KMS-11 (cell line): ENCODE data around the gene NPM3.
A peak's percentile ranks its signal among the peaks of the same experiment; 100 is the strongest.

ENCODE experiments used
- H2AFZ ChIP-seq: fragments of 200-600 bp; sonication (generic); 2 replicates; pipeline ENCODE4 v1.6.1; 2016; ENCODE audit warnings: antibody characterized with exemption, mixed run types, low read depth
- H3K27ac ChIP-seq: fragments of 200-600 bp; sonication (generic); 2 replicates; pipeline ENCODE4 v1.6.1; 2016; ENCODE audit warnings: mild to moderate bottlenecking, mixed run types
- H3K27me3 ChIP-seq: fragments of 200-600 bp; sonication (generic); 2 replicates; pipeline ENCODE4 v1.6.1; 2017; ENCODE audit warnings: mild to moderate bottlenecking, low read depth, mixed run types, moderate library complexity; ENCODE audit not compliant: insufficient read depth
- H3K36me3 ChIP-seq: fragments of 200-600 bp; sonication (generic); 2 replicates; pipeline ENCODE4 v1.6.1; 2017; ENCODE audit warnings: mild to moderate bottlenecking, mixed run types; ENCODE audit not compliant: insufficient read depth
- H3K4me1 ChIP-seq: fragments of 200-600 bp; sonication (generic); 2 replicates; pipeline ENCODE4 v1.6.1; 2016; ENCODE audit warnings: mild to moderate bottlenecking, low read depth, mixed run types; ENCODE audit not compliant: poor library complexity, severe bottlenecking
- H3K4me2 ChIP-seq: fragments of 200-600 bp; sonication (generic); 2 replicates; pipeline ENCODE4 v1.7.0; 2016; ENCODE audit warnings: mild to moderate bottlenecking, mixed run types
- H3K4me3 ChIP-seq: fragments of 200-600 bp; sonication (generic); IDR thresholded peaks from 2 replicates; pipeline ENCODE4 v1.6.1; 2017; ENCODE audit warnings: low read depth, low read length, mixed read lengths; ENCODE audit not compliant: insufficient read depth
- H3K79me2 ChIP-seq: fragments of 200-600 bp; sonication (generic); 2 replicates; pipeline ENCODE4 v1.6.1; 2016; ENCODE audit warnings: low read depth, mixed run types; ENCODE audit not compliant: insufficient read depth
- H3K9ac ChIP-seq: fragments of 200-600 bp; sonication (generic); 2 replicates; pipeline ENCODE4 v1.6.1; 2016; ENCODE audit warnings: mild to moderate bottlenecking, mixed run types
- H4K20me1 ChIP-seq: fragments of 200-600 bp; sonication (generic); 2 replicates; pipeline ENCODE4 v1.6.1; 2016; ENCODE audit warnings: mild to moderate bottlenecking, mixed run types; ENCODE audit not compliant: insufficient read depth
- CTCF ChIP-seq: fragments of 200-600 bp; sonication (generic); conservative IDR thresholded peaks from 2 replicates; pipeline ENCODE4 v1.6.1; 2017; ENCODE audit warnings: low read depth, mild to moderate bottlenecking, antibody characterized with exemption, low read length, moderate library complexity, mixed read lengths

Gene NPM3

GRCh38 chr10:101780187-101780817, 2.9 kb downstream of the NPM3 start:
- H3K27ac ChIP-seq: no peak overlapping the region
- peaks cover 31% of the 10 kb centered on the region for H3K4me1 ChIP-seq
- H3K79me2 ChIP-seq: no peaks in the 10 kb centered on the region
- no peak for TF ChIP-seq CTCF
- H3K27me3 ChIP-seq: peaks cover 2% of the 10 kb centered on the region; the same call in 1 of the 2 replicates
- H2AFZ ChIP-seq: no peak overlapping the region
- H3K4me2 ChIP-seq: peak overlapping the region; percentile 64
- H3K36me3 ChIP-seq: no peaks in the 10 kb centered on the region
- H4K20me1 ChIP-seq: no peaks in the 10 kb centered on the region
- no peak overlapping the region for H3K4me3 ChIP-seq
- H3K9ac ChIP-seq: no peak overlapping the region

GRCh38 chr10:101779544-101780186, 3.6 kb downstream of the NPM3 start:
- Histone ChIP-seq H3K4me3 (no peak overlapping the region), H3K79me2 (no peaks in the 10 kb centered on the region), H3K27ac (no peak overlapping the region), H3K9ac (no peak overlapping the region), H3K4me2 (peak overlapping the region; percentile 64), H3K36me3 (no peaks in the 10 kb centered on the region), H3K27me3 (peaks cover 9% of the 10 kb centered on the region), H4K20me1 (no peaks in the 10 kb centered on the region), H3K4me1 (peaks cover 31% of the 10 kb centered on the region), H2AFZ (peak overlapping the region; percentile 23; the same call in 1 of the 2 replicates)
- peak; percentile 77 for TF ChIP-seq CTCF

- Histone ChIP-seq H3K9ac (no peak overlapping the region), H4K20me1 (no peaks in the 10 kb centered on the region), H3K36me3 (no peaks in the 10 kb centered on the region), H3K4me1 (peaks cover 27% of the 10 kb centered on the region), H3K4me2 (peak overlapping the region; percentile 64; the same call in 1 of the 2 replicates), H3K79me2 (no peaks in the 10 kb centered on the region), H2AFZ (peak overlapping the region; percentile 23; the same call in 1 of the 2 replicates), H3K27ac (no peak overlapping the region), H3K4me3 (no peak overlapping the region), H3K27me3 (peaks cover 15% of the 10 kb centered on the region)
- no peak for TF ChIP-seq CTCF
Measured at GRCh38 chr10:101778781-101779543, 4.3 kb downstream of the NPM3 start.

GRCh38 chr10:101778151-101778780, 5.0 kb downstream of the NPM3 start:
- H3K27ac ChIP-seq: no peak overlapping the region
- H2AFZ ChIP-seq: no peak overlapping the region

More at GRCh38 chr10:101778151-101778780, 5.0 kb downstream of the NPM3 start:
- Histone ChIP-seq H3K4me2 (no peak overlapping the region; the same call in 1 of the 2 replicates), H3K27me3 (peaks cover 22% of the 10 kb centered on the region), H3K36me3 (no peaks in the 10 kb centered on the region), H3K4me1 (peaks cover 20% of the 10 kb centered on the region), H4K20me1 (no peaks in the 10 kb centered on the region), H3K4me3 (no peak overlapping the region), H3K79me2 (no peaks in the 10 kb centered on the region), H3K9ac (no peak overlapping the region)
- TF ChIP-seq CTCF: no peak
